ENCODE data around the gene EMC6.

The EMC6 gene

GRCh38 chr17:3710951-3711383 is 42.4 kb downstream of the EMC6 start:
- no peak for DNase-seq (ENCODE audit: low spot score)

- DNase-seq (ENCODE audit: low spot score), result no peak
These were observed 44.3 kb downstream of the EMC6 start for GRCh38 chr17:3712811-3713463.

- DNase-seq (ENCODE audit: low spot score), result no peak
These were observed 46.7 kb downstream of the EMC6 start for GRCh38 chr17:3715296-3715695.

GRCh38 chr17:3718201-3718600 is 49.6 kb downstream of the EMC6 start:
- no peak for DNase-seq (ENCODE audit: low spot score)

GRCh38 chr17:3719265-3719664 is 50.7 kb downstream of the EMC6 start:
- no peak for DNase-seq (ENCODE audit: low spot score)
